DOHH2 (cell line): Measurements from ENCODE around the gene SCFD2.

Source experiments
- H3F3A ChIP-seq: fragments of 200-600 bp; sonication (generic), shearing (Covaris generic); 2 replicates; pipeline ENCODE4 v1.6.0; 2016; ENCODE audit warnings: antibody characterized with exemption, mild to moderate bottlenecking; ENCODE audit not compliant: control insufficient read depth, insufficient read depth
- H3K27ac ChIP-seq: fragments of 200-600 bp; sonication (generic); 2 replicates; pipeline ENCODE4 v1.5.1; 2014; ENCODE audit warnings: low read depth, mild to moderate bottlenecking, low read length, moderate library complexity
- H3K27me3 ChIP-seq: fragments of 200-600 bp; sonication (generic); 2 replicates; pipeline ENCODE4 v1.6.1; 2014; ENCODE audit warnings: mild to moderate bottlenecking, low read length, mixed read lengths; ENCODE audit not compliant: control insufficient read depth
- H3K36me3 ChIP-seq: fragments of 200-600 bp; sonication (generic); 2 replicates; pipeline ENCODE4 v1.6.1; 2014; ENCODE audit warnings: mild to moderate bottlenecking, low read length, moderate library complexity, mixed read lengths; ENCODE audit not compliant: control insufficient read depth
- H3K4me1 ChIP-seq: fragments of 200-600 bp; sonication (generic); 2 replicates; pipeline ENCODE4 v1.6.1; 2014; ENCODE audit warnings: mild to moderate bottlenecking, low read length, mixed read lengths; ENCODE audit not compliant: control insufficient read depth
- H3K4me2 ChIP-seq: fragments of 200-600 bp; sonication (generic); 2 replicates; pipeline ENCODE4 v1.6.0; 2014; ENCODE audit warnings: mild to moderate bottlenecking, low read length, moderate library complexity
- H3K4me3 ChIP-seq: fragments of 200-600 bp; sonication (generic); 2 replicates; pipeline ENCODE4 v1.5.1; 2014; ENCODE audit warnings: mild to moderate bottlenecking, low read length, mixed read lengths
- H3K79me2 ChIP-seq: fragments of 200-600 bp; sonication (generic); 2 replicates; pipeline ENCODE4 v1.6.1; 2014; ENCODE audit warnings: mild to moderate bottlenecking, low read length, mixed read lengths; ENCODE audit not compliant: control insufficient read depth
- H3K9me2 ChIP-seq: fragments of 200-600 bp; sonication (generic); replicated peaks from 2 replicates; pipeline ENCODE4 v1.6.1; 2014; ENCODE audit warnings: mild to moderate bottlenecking, low read length, mixed read lengths; ENCODE audit not compliant: control insufficient read depth
- H3K9me3 ChIP-seq: fragments of 200-600 bp; sonication (generic); 2 replicates; pipeline ENCODE4 v1.6.1; 2014; ENCODE audit warnings: antibody characterized with exemption, low read length, mixed read lengths; ENCODE audit not compliant: control insufficient read depth, insufficient read depth
- H4K20me1 ChIP-seq: fragments of 200-600 bp; sonication (generic); 2 replicates; pipeline ENCODE4 v1.6.0; 2014; ENCODE audit warnings: low read depth, mild to moderate bottlenecking, antibody characterized with exemption, low read length, moderate library complexity; ENCODE audit not compliant: control insufficient read depth, insufficient read depth
- EZH2phosphoT487 ChIP-seq: fragments of 200-600 bp; sonication (generic); IDR thresholded peaks from 2 replicates; pipeline ENCODE4 v1.6.1; 2017; ENCODE audit warnings: borderline replicate concordance, mild to moderate bottlenecking, antibody characterized with exemption, low read length, moderate library complexity, mixed read lengths
- TF ChIP-seq, protein P1 (sequence below): fragments of 200-600 bp; sonication (generic); IDR thresholded peaks from one replicate; pipeline ENCODE4 v1.5.1; 2014; ENCODE audit warnings: antibody characterized with exemption, mild to moderate bottlenecking, low read depth, low read length; ENCODE audit not compliant: poor library complexity, severe bottlenecking

The SCFD2 gene

GRCh38 chr4:53232371-53232770, 133.5 kb downstream of the SCFD2 start:
- Histone ChIP-seq H3K79me2 (no peaks in the 10 kb centered on the region), H3K27ac (no peak overlapping the region), H3K9me2 (no peaks in the 10 kb centered on the region), H3K4me2 (no peak overlapping the region), H3K4me3 (no peak overlapping the region), H3K4me1 (no peaks in the 10 kb centered on the region), H3K9me3 (no peaks in the 10 kb centered on the region), H3K27me3 (no peaks in the 10 kb centered on the region), H3F3A (no peaks in the 10 kb centered on the region), H3K36me3 (no peaks in the 10 kb centered on the region), H4K20me1 (no peaks in the 10 kb centered on the region)
- no peak for TF ChIP-seq EZH2phosphoT487
- TF ChIP-seq, protein P1, sequence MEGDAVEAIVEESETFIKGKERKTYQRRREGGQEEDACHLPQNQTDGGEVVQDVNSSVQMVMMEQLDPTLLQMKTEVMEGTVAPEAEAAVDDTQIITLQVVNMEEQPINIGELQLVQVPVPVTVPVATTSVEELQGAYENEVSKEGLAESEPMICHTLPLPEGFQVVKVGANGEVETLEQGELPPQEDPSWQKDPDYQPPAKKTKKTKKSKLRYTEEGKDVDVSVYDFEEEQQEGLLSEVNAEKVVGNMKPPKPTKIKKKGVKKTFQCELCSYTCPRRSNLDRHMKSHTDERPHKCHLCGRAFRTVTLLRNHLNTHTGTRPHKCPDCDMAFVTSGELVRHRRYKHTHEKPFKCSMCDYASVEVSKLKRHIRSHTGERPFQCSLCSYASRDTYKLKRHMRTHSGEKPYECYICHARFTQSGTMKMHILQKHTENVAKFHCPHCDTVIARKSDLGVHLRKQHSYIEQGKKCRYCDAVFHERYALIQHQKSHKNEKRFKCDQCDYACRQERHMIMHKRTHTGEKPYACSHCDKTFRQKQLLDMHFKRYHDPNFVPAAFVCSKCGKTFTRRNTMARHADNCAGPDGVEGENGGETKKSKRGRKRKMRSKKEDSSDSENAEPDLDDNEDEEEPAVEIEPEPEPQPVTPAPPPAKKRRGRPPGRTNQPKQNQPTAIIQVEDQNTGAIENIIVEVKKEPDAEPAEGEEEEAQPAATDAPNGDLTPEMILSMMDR, result no peak

DNA sequence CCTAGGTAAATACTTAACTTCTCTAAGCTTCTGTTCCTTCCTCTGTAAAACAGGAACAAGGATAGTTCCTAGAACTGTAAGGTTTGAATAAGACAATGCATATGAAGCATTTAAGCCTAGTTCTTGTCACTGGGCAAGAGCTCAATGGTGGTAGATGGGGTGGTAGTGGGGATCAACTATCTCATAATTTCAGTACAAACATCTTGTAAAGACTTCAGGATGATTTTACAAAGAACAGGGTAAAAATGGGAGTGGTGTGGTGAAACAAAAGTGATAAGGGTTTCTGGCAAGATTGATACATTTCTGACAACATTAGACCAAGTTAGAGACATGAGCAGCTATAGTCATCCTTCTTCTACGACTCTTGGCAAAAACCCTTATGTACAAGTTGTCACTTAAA, 137.8 kb downstream of the SCFD2 start:
- H4K20me1 ChIP-seq, result no peaks in the 10 kb centered on the region
- no peak overlapping the region for H3K4me2 ChIP-seq
- H3F3A ChIP-seq, result no peaks in the 10 kb centered on the region
- H3K27me3 ChIP-seq, result no peaks in the 10 kb centered on the region
- TF ChIP-seq EZH2phosphoT487, result no peak
- TF ChIP-seq, protein P1, result no peak
- H3K79me2 ChIP-seq, result no peaks in the 10 kb centered on the region
- no peaks in the 10 kb centered on the region for H3K9me2 ChIP-seq
- H3K36me3 ChIP-seq, result no peaks in the 10 kb centered on the region
- no peaks in the 10 kb centered on the region for H3K9me3 ChIP-seq
- H3K4me1 ChIP-seq, result no peaks in the 10 kb centered on the region
- no peak overlapping the region for H3K27ac ChIP-seq
- no peak overlapping the region for H3K4me3 ChIP-seq

DNA sequence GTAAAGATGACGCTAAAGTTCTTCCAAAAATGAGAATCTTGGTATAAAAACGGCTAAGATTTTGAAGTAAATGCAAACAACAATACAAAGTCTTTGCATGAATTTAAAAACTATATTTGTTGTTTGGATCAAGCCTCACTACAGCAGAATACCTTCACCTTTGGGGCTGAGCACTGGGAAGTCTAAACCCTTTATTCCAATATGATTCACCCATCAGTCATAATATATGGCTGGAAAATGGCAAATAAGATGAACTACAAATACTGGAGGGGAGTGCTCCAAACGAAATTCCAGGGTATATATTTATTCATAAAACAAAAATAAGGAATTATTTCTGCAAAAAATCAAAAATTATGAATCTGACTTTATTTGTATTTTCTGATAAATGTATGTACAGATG, 138.4 kb downstream of the SCFD2 start:
- Histone ChIP-seq H3K4me2 (no peak overlapping the region), H3F3A (no peaks in the 10 kb centered on the region), H3K9me3 (no peaks in the 10 kb centered on the region), H4K20me1 (no peaks in the 10 kb centered on the region), H3K27ac (no peak overlapping the region), H3K9me2 (no peaks in the 10 kb centered on the region), H3K36me3 (no peaks in the 10 kb centered on the region), H3K4me3 (no peak overlapping the region), H3K4me1 (no peaks in the 10 kb centered on the region), H3K79me2 (no peaks in the 10 kb centered on the region), H3K27me3 (no peaks in the 10 kb centered on the region)
- TF ChIP-seq, protein P1, result no peak
- no peak for TF ChIP-seq EZH2phosphoT487
